ENCODE results near the gene LRRC10B.

LRRC10B gene

GRCh38 chr11:61549662-61550568 lies 41.4 kb downstream of the LRRC10B start:
- DNase-seq, result no peak

- no peak for DNase-seq
These were observed 42.2 kb downstream of the LRRC10B start for GRCh38 chr11:61550665-61551227.

- peak in 1 of 4 experiments; percentile 14 for DNase-seq
These were observed 43.1 kb downstream of the LRRC10B start for GRCh38 chr11:61551634-61552033.

- no peak for DNase-seq
These were observed 43.6 kb downstream of the LRRC10B start for GRCh38 chr11:61552108-61552635.

GRCh38 chr11:61553373-61554171 lies 45.0 kb downstream of the LRRC10B start:
- peak in 3 of 4 experiments; percentile 16 to 34 (median 20) for DNase-seq

- DNase-seq, result no peak
These were observed 45.8 kb downstream of the LRRC10B start for GRCh38 chr11:61554172-61554988.

GRCh38 chr11:61555051-61555969 lies 46.8 kb downstream of the LRRC10B start:
- DNase-seq, result peak in 1 of 4 experiments; percentile 14

- DNase-seq, result no peak
These were observed 47.4 kb downstream of the LRRC10B start for GRCh38 chr11:61555978-61556377.

- no peak for DNase-seq
These were observed 48.1 kb downstream of the LRRC10B start for GRCh38 chr11:61556621-61557020.

All from suppressor macrophage (primary cell).